ENCODE data around the gene CEP85L. TPM values are rescaled to one million over a fixed set of nuclear protein-coding genes. Genes with fewer than 3 reads are reported as not detected.

Gene CEP85L
- total and polyA plus RNA-seq, 10 of the 15 experiments (the other 5 are each of a cell fraction or from before 2014, with no cell fraction given), result 1.8 to 10.9 (median 7.1) TPM

- TF ChIP-seq EZH2 (IDR thresholded peaks at IDR 0.05; ENCODE audit: borderline replicate concordance, control insufficient read depth, low read depth, low read length) (no peak), MTA3 (IDR thresholded peaks at IDR 0.05; ENCODE audit: borderline replicate concordance, low read length) (no peak), HDAC2 (IDR thresholded peaks at IDR 0.05) (no peak), ZNF384 (IDR thresholded peaks at IDR 0.05; ENCODE audit: borderline replicate concordance, low read depth, low read length) (no peak), IRF5 (IDR thresholded peaks at IDR 0.05; ENCODE audit: borderline replicate concordance) (no peak), CEBPB (IDR thresholded peaks at IDR 0.05; ENCODE audit: borderline replicate concordance in 1 of 2, low read depth in 2 of 2, low read length in 2 of 2) (no peak), ZBTB33 (IDR thresholded peaks at IDR 0.05) (no peak), POU2F2 (IDR thresholded peaks at IDR 0.05; ENCODE audit: borderline replicate concordance, low read depth, low read length) (no peak), TCF7 (IDR thresholded peaks at IDR 0.05; ENCODE audit: borderline replicate concordance) (no peak)
- TF ChIP-seq, protein P1, sequence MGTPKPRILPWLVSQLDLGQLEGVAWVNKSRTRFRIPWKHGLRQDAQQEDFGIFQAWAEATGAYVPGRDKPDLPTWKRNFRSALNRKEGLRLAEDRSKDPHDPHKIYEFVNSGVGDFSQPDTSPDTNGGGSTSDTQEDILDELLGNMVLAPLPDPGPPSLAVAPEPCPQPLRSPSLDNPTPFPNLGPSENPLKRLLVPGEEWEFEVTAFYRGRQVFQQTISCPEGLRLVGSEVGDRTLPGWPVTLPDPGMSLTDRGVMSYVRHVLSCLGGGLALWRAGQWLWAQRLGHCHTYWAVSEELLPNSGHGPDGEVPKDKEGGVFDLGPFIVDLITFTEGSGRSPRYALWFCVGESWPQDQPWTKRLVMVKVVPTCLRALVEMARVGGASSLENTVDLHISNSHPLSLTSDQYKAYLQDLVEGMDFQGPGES (IDR thresholded peaks at IDR 0.05), result no peak
These were observed 98.3 kb downstream of the CEP85L start (continued) for GRCh38 chr6:118553132-118553531.

Data from GM12878 (cell line).